ENCODE data around the gene C1D.

DNA sequence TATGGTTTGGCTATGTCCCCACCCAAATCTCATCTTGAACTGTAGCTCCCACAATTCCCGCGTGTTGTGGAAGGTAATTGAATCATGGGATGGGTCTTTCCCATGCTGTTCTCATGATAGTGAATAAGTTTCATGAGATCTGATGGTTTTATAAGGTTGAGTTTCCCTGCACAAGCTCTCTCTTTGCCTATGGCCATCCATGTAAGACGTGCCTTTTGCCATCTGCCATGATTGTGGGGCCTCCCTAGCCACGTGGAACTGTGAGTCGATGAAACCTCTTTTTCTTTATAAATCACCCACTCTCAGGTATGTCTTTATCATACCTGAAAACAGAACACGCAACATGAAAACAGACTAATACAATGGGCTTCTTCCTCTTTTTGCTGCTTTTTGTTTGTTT lies 11.2 kb upstream of the C1D start:
- no peak for TF ChIP-seq POLR2A (IDR thresholded peaks at IDR 0.05; ENCODE audit: low read length)
- no peak for TF ChIP-seq GATA1 (IDR thresholded peaks at IDR 0.05; ENCODE audit: low read depth, low read length)
